ENCODE results near the gene SETDB1. TPM values are rescaled to one million over a fixed set of nuclear protein-coding genes. Genes with fewer than 3 reads are reported as not detected.

Gene SETDB1
- total RNA-seq, 1 donor from 2014 or later = 30.0 TPM

- Histone ChIP-seq H3K79me2 (ENCODE audit: insufficient read depth, low read length) (peaks cover 58% of the 10 kb centered on the region), H3K27ac (ENCODE audit: low read depth, low read length) (peak overlapping the region; percentile 75), H3K36me3 (ENCODE audit: insufficient read depth, low read length) (no peaks in the 10 kb centered on the region), H4K20me1 (ENCODE audit: insufficient read depth, low read length) (peaks cover 54% of the 10 kb centered on the region), H3K4me3 (ENCODE audit: insufficient read depth, low read depth, low read length) (peak overlapping the region; percentile 91), H3K27me3 (ENCODE audit: insufficient read depth, low read length) (no peaks in the 10 kb centered on the region), H3K9ac (ENCODE audit: low read length) (peak overlapping the region; percentile 88), H3K4me1 (ENCODE audit: insufficient read depth, low read length) (peaks cover 41% of the 10 kb centered on the region), H3K9me3 (ENCODE audit: insufficient read depth, low read depth, low read length) (no peaks in the 10 kb centered on the region), H2AFZ (ENCODE audit: low read depth, low read length) (peak overlapping the region; percentile 53), H3K4me2 (ENCODE audit: low read length) (peak overlapping the region; percentile 97)
- no peak for TF ChIP-seq CTCF (IDR thresholded peaks at IDR 0.05; ENCODE audit: insufficient read depth, low read depth, low read length)
- no peak for TF ChIP-seq EZH2 (IDR thresholded peaks at IDR 0.05; ENCODE audit: insufficient read depth, low read length)
- FAIRE-seq = no peak
- peaks cover 5% of the 10 kb centered on the region for H3K36me3 Mint-ChIP-seq (ENCODE audit: low read depth, unreplicated experiment)
- peak overlapping the region; percentile 88 for H3K4me3 Mint-ChIP-seq (ENCODE audit: unreplicated experiment)
- H3K4me1 Mint-ChIP-seq (ENCODE audit: low read depth, unreplicated experiment) = peaks cover 38% of the 10 kb centered on the region
- no peak for DNase-seq (ENCODE audit: low read depth)
- no peaks in the 10 kb centered on the region for H3K27me3 Mint-ChIP-seq (ENCODE audit: low read depth, unreplicated experiment)
- H3K27ac Mint-ChIP-seq (ENCODE audit: unreplicated experiment) = peak overlapping the region; percentile 77
- H3K9me3 Mint-ChIP-seq (ENCODE audit: unreplicated experiment) = no peaks in the 10 kb centered on the region
Measured at GRCh38 chr1:150973258-150973835, 47.2 kb downstream of the SETDB1 start.

- Histone ChIP-seq H3K27me3 (ENCODE audit: insufficient read depth, low read length) (no peaks in the 10 kb centered on the region), H2AFZ (ENCODE audit: low read depth, low read length) (peak overlapping the region; percentile 53), H3K36me3 (ENCODE audit: insufficient read depth, low read length) (no peaks in the 10 kb centered on the region), H3K79me2 (ENCODE audit: insufficient read depth, low read length) (peaks cover 51% of the 10 kb centered on the region), H3K27ac (ENCODE audit: low read depth, low read length) (peak overlapping the region; percentile 75), H3K9me3 (ENCODE audit: insufficient read depth, low read depth, low read length) (no peaks in the 10 kb centered on the region), H3K9ac (ENCODE audit: low read length) (peak overlapping the region; percentile 88), H3K4me1 (ENCODE audit: insufficient read depth, low read length) (peaks cover 41% of the 10 kb centered on the region), H4K20me1 (ENCODE audit: insufficient read depth, low read length) (peaks cover 48% of the 10 kb centered on the region), H3K4me2 (ENCODE audit: low read length) (peak overlapping the region; percentile 97), H3K4me3 (ENCODE audit: insufficient read depth, low read depth, low read length) (peak overlapping the region; percentile 91)
- no peak for TF ChIP-seq CTCF (IDR thresholded peaks at IDR 0.05; ENCODE audit: insufficient read depth, low read depth, low read length)
- TF ChIP-seq EZH2 (IDR thresholded peaks at IDR 0.05; ENCODE audit: insufficient read depth, low read length) = no peak
- Mint-ChIP-seq H3K4me1 (ENCODE audit: low read depth, unreplicated experiment) (peaks cover 38% of the 10 kb centered on the region), H3K27me3 (ENCODE audit: low read depth, unreplicated experiment) (no peaks in the 10 kb centered on the region), H3K9me3 (ENCODE audit: unreplicated experiment) (no peaks in the 10 kb centered on the region), H3K36me3 (ENCODE audit: low read depth, unreplicated experiment) (peaks cover 2% of the 10 kb centered on the region), H3K4me3 (ENCODE audit: unreplicated experiment) (peak overlapping the region; percentile 88), H3K27ac (ENCODE audit: unreplicated experiment) (peak overlapping the region; percentile 77)
- DNase-seq (ENCODE audit: low read depth) (no peak), FAIRE-seq (no peak)
Measured at GRCh38 chr1:150973836-150974579, 47.8 kb downstream of the SETDB1 start.

Data from astrocyte (in vitro differentiated cells and primary cell).